SK-N-SH treated with all-trans-retinoic acid at 6 μM for 48 hours (cell line): ENCODE measurements around the gene SLC26A9.

Experiments used
- ATAC-seq: fragments of 200-7000 bp; cut with Tn5 transposase; 3 replicates; pipeline ENCODE4 v1.9.1; 2020; ENCODE audit warnings: mild to moderate bottlenecking, moderate library complexity
- ARNTL ChIP-seq: fragments of 450-650 bp; formaldehyde crosslinking; IDR thresholded peaks from 2 replicates; pipeline ENCODE4 v1.5.0; 2020; ENCODE audit warnings: low read depth, mild to moderate bottlenecking, moderate library complexity, borderline replicate concordance
- BACH2 ChIP-seq: fragments of 250-450 bp; sonication (Bioruptor Pico); IDR thresholded peaks from 2 replicates; pipeline ENCODE4 v1.9.0; 2021; ENCODE audit warnings: mild to moderate bottlenecking, borderline replicate concordance
- CSDC2 ChIP-seq: fragments of 250-450 bp; sonication (Bioruptor Pico); IDR thresholded peaks from 2 replicates; pipeline ENCODE4 v1.5.0; 2020; ENCODE audit warnings: mild to moderate bottlenecking, moderate library complexity
- CSRNP3 ChIP-seq: fragments of 250-450 bp; sonication (Bioruptor Pico); IDR thresholded peaks from 2 replicates; pipeline ENCODE4 v1.5.1; 2021; ENCODE audit warnings: mild to moderate bottlenecking, moderate library complexity
- GLIS3 ChIP-seq: fragments of 250-450 bp; sonication (Bioruptor Pico); IDR thresholded peaks from 2 replicates; pipeline ENCODE4 v1.5.0; 2020; ENCODE audit warnings: mild to moderate bottlenecking, moderate library complexity
- ISL1 ChIP-seq: fragments of 250-450 bp; sonication (Bioruptor Pico); IDR thresholded peaks from 2 replicates; pipeline ENCODE4 v2.1.2; 2022; ENCODE audit warnings: mild to moderate bottlenecking, moderate library complexity
- OSR1 ChIP-seq: fragments of 250-450 bp; sonication (Bioruptor Pico); IDR thresholded peaks from 2 replicates; pipeline ENCODE4 v1.8.0; 2022; ENCODE audit warnings: moderate library complexity, mild to moderate bottlenecking, inconsistent platforms
- PATZ1 ChIP-seq: fragments of 250-450 bp; sonication (Bioruptor Pico); IDR thresholded peaks from 2 replicates; pipeline ENCODE4 v1.8.0; 2020; ENCODE audit warnings: mild to moderate bottlenecking, moderate library complexity, borderline replicate concordance
- POU6F1 ChIP-seq: fragments of 250-450 bp; sonication (Bioruptor Pico); IDR thresholded peaks from 2 replicates; pipeline ENCODE4 v1.8.0; 2021; ENCODE audit warnings: low read depth, mild to moderate bottlenecking, moderate library complexity, borderline replicate concordance
- PPARA ChIP-seq: fragments of 250-450 bp; sonication (Bioruptor Pico); IDR thresholded peaks from 2 replicates; pipeline ENCODE4 v1.5.0; 2020; ENCODE audit warnings: mild to moderate bottlenecking, borderline replicate concordance
- RARB ChIP-seq: fragments of 250-450 bp; sonication (Bioruptor Pico); IDR thresholded peaks from 2 replicates; pipeline ENCODE4 v1.8.0; 2021; ENCODE audit warnings: mild to moderate bottlenecking, moderate library complexity
- SNAI2 ChIP-seq: fragments of 250-450 bp; sonication (Bioruptor Pico); IDR thresholded peaks from 2 replicates; pipeline ENCODE4 v1.5.0; 2020; ENCODE audit warnings: mild to moderate bottlenecking, moderate library complexity
- TCF4 ChIP-seq: fragments of 250-450 bp; sonication (Bioruptor Pico); IDR thresholded peaks from 2 replicates; pipeline ENCODE4 v1.8.0; 2021; ENCODE audit warnings: mild to moderate bottlenecking, moderate library complexity, borderline replicate concordance
- TOX ChIP-seq: fragments of 250-450 bp; sonication (Bioruptor Pico); IDR thresholded peaks from 2 replicates; pipeline ENCODE4 v1.8.0; 2021; ENCODE audit warnings: mild to moderate bottlenecking, moderate library complexity, borderline replicate concordance
- ZC3H10 ChIP-seq: fragments of 250-450 bp; sonication (Bioruptor Pico); IDR thresholded peaks from 2 replicates; pipeline ENCODE4 v1.5.1; 2021; ENCODE audit warnings: mild to moderate bottlenecking, moderate library complexity
- ZFP3 ChIP-seq: fragments of 250-450 bp; sonication (Bioruptor Pico); IDR thresholded peaks from 2 replicates; pipeline ENCODE4 v1.5.0; 2020; ENCODE audit warnings: mild to moderate bottlenecking, moderate library complexity
- ZFP30 ChIP-seq: fragments of 450-650 bp; formaldehyde crosslinking; IDR thresholded peaks from 2 replicates; pipeline ENCODE4 v1.5.0; 2022; ENCODE audit warnings: mild to moderate bottlenecking, moderate library complexity
- ZNF565 ChIP-seq: fragments of 450-650 bp; formaldehyde crosslinking; conservative IDR thresholded peaks from 2 replicates; pipeline ENCODE4 v1.5.0; 2020; ENCODE audit warnings: low read depth, mild to moderate bottlenecking, moderate library complexity
- ZNF70 ChIP-seq: fragments of 450-650 bp; formaldehyde crosslinking; IDR thresholded peaks from 2 replicates; pipeline ENCODE4 v1.5.0; 2020; ENCODE audit warnings: mild to moderate bottlenecking, moderate library complexity
- ZNF8 ChIP-seq: fragments of 450-650 bp; formaldehyde crosslinking; IDR thresholded peaks from 2 replicates; pipeline ENCODE4 v1.5.0; 2020; ENCODE audit warnings: mild to moderate bottlenecking, moderate library complexity
- TF ChIP-seq, protein P1 (sequence below): fragments of 250-450 bp; sonication (Bioruptor Pico); IDR thresholded peaks from 2 replicates; pipeline ENCODE4 v1.5.1; 2020; ENCODE audit warnings: low read depth, mild to moderate bottlenecking, moderate library complexity
- TF ChIP-seq, protein P2 (sequence below): fragments of 250-450 bp; sonication (Bioruptor Pico); IDR thresholded peaks from 2 replicates; pipeline ENCODE4 v1.5.0; 2020; ENCODE audit warnings: mild to moderate bottlenecking, moderate library complexity

Gene SLC26A9

GRCh38 chr1:205929496-205930194, 13.6 kb downstream of the SLC26A9 start:
- no peak for ATAC-seq

DNA sequence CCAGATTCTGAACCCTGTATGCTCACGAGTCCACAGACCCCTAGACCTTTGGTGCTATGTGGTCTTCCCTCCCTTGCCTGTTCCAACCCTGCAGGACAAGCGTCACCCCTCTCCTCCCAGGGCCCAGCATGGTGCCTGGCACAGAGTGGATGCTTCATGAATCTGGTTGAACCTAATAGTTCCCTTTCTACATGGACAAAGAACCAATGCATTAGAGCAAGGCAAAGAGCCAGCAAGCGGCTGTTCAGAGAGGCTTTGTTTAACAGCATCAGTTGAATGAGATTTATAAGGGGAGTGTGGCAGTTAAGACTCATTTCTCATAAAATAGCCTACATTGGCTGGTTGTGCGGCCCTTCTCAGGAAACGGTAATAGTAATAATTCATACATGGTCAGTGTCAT, 14.9 kb downstream of the SLC26A9 start:
- no peak for ATAC-seq
- TF ChIP-seq CSDC2 (CRISPR knock-in tag) (no peak), ZNF565 (no peak), ZFP3 (CRISPR knock-in tag) (no peak), CSRNP3 (CRISPR knock-in tag) (no peak), TCF4 (CRISPR knock-in tag) (no peak), ZNF70 (CRISPR knock-in tag) (no peak), OSR1 (no peak), RARB (CRISPR knock-in tag) (no peak), BACH2 (no peak), PPARA (CRISPR knock-in tag) (no peak), ARNTL (no peak), TOX (CRISPR knock-in tag) (no peak), GLIS3 (CRISPR knock-in tag) (no peak), ZFP30 (CRISPR knock-in tag) (no peak), POU6F1 (CRISPR knock-in tag) (no peak), PATZ1 (CRISPR knock-in tag) (no peak)
- TF ChIP-seq, protein P1, sequence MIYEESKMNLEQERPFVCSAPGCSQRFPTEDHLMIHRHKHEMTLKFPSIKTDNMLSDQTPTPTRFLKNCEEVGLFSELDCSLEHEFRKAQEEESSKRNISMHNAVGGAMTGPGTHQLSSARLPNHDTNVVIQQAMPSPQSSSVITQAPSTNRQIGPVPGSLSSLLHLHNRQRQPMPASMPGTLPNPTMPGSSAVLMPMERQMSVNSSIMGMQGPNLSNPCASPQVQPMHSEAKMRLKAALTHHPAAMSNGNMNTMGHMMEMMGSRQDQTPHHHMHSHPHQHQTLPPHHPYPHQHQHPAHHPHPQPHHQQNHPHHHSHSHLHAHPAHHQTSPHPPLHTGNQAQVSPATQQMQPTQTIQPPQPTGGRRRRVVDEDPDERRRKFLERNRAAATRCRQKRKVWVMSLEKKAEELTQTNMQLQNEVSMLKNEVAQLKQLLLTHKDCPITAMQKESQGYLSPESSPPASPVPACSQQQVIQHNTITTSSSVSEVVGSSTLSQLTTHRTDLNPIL (CRISPR knock-in tag), result no peak

More at GRCh38 chr1:205929496-205930194, 13.6 kb downstream of the SLC26A9 start:
- no peak for TF ChIP-seq ISL1 (CRISPR knock-in tag)
- no peak for TF ChIP-seq ZFP30 (CRISPR knock-in tag)
- TF ChIP-seq OSR1, result no peak
- no peak for TF ChIP-seq TCF4 (CRISPR knock-in tag)
- no peak for TF ChIP-seq RARB (CRISPR knock-in tag)
- no peak for TF ChIP-seq ZC3H10 (CRISPR knock-in tag)
- TF ChIP-seq ZNF8 (CRISPR knock-in tag), result no peak
- no peak for TF ChIP-seq ZNF70 (CRISPR knock-in tag)
- TF ChIP-seq, protein P2, sequence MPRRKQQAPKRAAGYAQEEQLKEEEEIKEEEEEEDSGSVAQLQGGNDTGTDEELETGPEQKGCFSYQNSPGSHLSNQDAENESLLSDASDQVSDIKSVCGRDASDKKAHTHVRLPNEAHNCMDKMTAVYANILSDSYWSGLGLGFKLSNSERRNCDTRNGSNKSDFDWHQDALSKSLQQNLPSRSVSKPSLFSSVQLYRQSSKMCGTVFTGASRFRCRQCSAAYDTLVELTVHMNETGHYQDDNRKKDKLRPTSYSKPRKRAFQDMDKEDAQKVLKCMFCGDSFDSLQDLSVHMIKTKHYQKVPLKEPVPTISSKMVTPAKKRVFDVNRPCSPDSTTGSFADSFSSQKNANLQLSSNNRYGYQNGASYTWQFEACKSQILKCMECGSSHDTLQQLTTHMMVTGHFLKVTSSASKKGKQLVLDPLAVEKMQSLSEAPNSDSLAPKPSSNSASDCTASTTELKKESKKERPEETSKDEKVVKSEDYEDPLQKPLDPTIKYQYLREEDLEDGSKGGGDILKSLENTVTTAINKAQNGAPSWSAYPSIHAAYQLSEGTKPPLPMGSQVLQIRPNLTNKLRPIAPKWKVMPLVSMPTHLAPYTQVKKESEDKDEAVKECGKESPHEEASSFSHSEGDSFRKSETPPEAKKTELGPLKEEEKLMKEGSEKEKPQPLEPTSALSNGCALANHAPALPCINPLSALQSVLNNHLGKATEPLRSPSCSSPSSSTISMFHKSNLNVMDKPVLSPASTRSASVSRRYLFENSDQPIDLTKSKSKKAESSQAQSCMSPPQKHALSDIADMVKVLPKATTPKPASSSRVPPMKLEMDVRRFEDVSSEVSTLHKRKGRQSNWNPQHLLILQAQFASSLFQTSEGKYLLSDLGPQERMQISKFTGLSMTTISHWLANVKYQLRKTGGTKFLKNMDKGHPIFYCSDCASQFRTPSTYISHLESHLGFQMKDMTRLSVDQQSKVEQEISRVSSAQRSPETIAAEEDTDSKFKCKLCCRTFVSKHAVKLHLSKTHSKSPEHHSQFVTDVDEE (CRISPR knock-in tag), result no peak
- TF ChIP-seq SNAI2, result no peak
- no peak for TF ChIP-seq POU6F1 (CRISPR knock-in tag)
- no peak for TF ChIP-seq PATZ1 (CRISPR knock-in tag)
